A549 (cell line): ENCODE data around the gene DCTN3.

Experiments used
- CHD4 ChIP-seq: fragments of 200-600 bp; sonication (generic); IDR thresholded peaks from 2 replicates; pipeline ENCODE4 v1.6.1; 2016; ENCODE audit warnings: antibody characterized with exemption, mild to moderate bottlenecking, borderline replicate concordance
- EP300 ChIP-seq, 2 experiments: fragments of >200 bp; sonication (Bioruptor Twin); formaldehyde crosslinking; IDR thresholded peaks; 2 replicates in 1 of 2; 3 replicates in 1 of 2; pipeline ENCODE4 v1.6.1; 2016 to 2017
- HDAC2 ChIP-seq: fragments of 200-600 bp; sonication (generic); IDR thresholded peaks from 2 replicates; pipeline ENCODE4 v1.6.1; 2016
- HOXA7 ChIP-seq: fragments of 250-450 bp; sonication (Bioruptor Pico); IDR thresholded peaks from 2 replicates; pipeline ENCODE4 v1.5.0; 2020; ENCODE audit warnings: mild to moderate bottlenecking, moderate library complexity
- JUN ChIP-seq, 2 experiments: fragments of >200 bp; sonication (Bioruptor Twin); formaldehyde crosslinking; IDR thresholded peaks; 2 replicates in 1 of 2; 3 replicates in 1 of 2; pipeline ENCODE4 v1.6.1; 2016 to 2017
- PHF8 ChIP-seq: fragments of 200-600 bp; sonication (generic); IDR thresholded peaks from 2 replicates; pipeline ENCODE4 v1.6.1; 2016; ENCODE audit warnings: low read depth, mild to moderate bottlenecking, antibody characterized with exemption, moderate library complexity, borderline replicate concordance
- POLR2A ChIP-seq: IDR thresholded peaks from 2 replicates; pipeline ENCODE4 v1.6.1; 2012; ENCODE audit warnings: mild to moderate bottlenecking, low read length
- TFCP2L1 ChIP-seq: fragments of 250-450 bp; sonication (Bioruptor Pico); IDR thresholded peaks from 2 replicates; pipeline ENCODE4 v1.5.0; 2021; ENCODE audit warnings: mild to moderate bottlenecking
- TF ChIP-seq, protein P1 (sequence below): fragments of >200 bp; sonication (Bioruptor Twin); formaldehyde crosslinking; IDR thresholded peaks from 3 replicates; pipeline ENCODE4 v1.5.1; 2016
- TF ChIP-seq, protein P2 (sequence below): fragments of >200 bp; sonication (Bioruptor Twin); formaldehyde crosslinking; IDR thresholded peaks from 3 replicates; pipeline ENCODE4 v1.6.1; 2016

DNA sequence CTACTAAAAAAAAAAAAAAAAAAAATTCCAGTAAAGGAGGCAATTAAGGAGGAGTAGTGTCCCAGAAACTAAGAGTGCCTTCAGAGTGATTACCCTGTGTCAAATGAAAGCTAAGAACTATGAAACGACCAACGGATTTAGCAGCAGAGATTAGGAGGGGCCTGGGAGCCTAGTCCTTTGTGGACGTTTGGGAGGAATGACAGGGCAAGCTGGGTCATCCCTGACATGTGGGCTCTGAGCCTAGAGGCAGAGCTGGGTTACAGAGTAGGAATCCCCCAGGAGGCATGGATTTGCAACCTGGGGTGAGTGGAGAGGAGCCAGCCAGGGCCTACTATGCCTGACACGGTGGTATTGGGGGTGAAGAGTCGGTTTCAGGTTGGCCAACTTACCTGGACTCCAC lies 12.9 kb upstream of the DCTN3 start:
- TF ChIP-seq, protein P1, sequence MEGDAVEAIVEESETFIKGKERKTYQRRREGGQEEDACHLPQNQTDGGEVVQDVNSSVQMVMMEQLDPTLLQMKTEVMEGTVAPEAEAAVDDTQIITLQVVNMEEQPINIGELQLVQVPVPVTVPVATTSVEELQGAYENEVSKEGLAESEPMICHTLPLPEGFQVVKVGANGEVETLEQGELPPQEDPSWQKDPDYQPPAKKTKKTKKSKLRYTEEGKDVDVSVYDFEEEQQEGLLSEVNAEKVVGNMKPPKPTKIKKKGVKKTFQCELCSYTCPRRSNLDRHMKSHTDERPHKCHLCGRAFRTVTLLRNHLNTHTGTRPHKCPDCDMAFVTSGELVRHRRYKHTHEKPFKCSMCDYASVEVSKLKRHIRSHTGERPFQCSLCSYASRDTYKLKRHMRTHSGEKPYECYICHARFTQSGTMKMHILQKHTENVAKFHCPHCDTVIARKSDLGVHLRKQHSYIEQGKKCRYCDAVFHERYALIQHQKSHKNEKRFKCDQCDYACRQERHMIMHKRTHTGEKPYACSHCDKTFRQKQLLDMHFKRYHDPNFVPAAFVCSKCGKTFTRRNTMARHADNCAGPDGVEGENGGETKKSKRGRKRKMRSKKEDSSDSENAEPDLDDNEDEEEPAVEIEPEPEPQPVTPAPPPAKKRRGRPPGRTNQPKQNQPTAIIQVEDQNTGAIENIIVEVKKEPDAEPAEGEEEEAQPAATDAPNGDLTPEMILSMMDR: no peak
- TF ChIP-seq HDAC2 (no peak), JUN (IDR thresholded peaks at IDR 0.05) (no peak), EP300 (IDR thresholded peaks at IDR 0.05) (no peak), HOXA7 (CRISPR knock-in tag) (no peak), TFCP2L1 (CRISPR knock-in tag) (no peak), PHF8 (no peak), CHD4 (no peak), POLR2A (no peak)
- TF ChIP-seq, protein P2, sequence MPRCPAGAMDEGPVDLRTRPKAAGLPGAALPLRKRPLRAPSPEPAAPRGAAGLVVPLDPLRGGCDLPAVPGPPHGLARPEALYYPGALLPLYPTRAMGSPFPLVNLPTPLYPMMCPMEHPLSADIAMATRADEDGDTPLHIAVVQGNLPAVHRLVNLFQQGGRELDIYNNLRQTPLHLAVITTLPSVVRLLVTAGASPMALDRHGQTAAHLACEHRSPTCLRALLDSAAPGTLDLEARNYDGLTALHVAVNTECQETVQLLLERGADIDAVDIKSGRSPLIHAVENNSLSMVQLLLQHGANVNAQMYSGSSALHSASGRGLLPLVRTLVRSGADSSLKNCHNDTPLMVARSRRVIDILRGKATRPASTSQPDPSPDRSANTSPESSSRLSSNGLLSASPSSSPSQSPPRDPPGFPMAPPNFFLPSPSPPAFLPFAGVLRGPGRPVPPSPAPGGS: no peak
